ENCODE results near the gene FAM174B. TPM values are rescaled to one million over a fixed set of nuclear protein-coding genes. Genes with fewer than 3 reads are reported as not detected.

The FAM174B gene
- total and polyA plus RNA-seq, 2 experiments from 2014 or later: 15.0 to 21.8 TPM

DNA sequence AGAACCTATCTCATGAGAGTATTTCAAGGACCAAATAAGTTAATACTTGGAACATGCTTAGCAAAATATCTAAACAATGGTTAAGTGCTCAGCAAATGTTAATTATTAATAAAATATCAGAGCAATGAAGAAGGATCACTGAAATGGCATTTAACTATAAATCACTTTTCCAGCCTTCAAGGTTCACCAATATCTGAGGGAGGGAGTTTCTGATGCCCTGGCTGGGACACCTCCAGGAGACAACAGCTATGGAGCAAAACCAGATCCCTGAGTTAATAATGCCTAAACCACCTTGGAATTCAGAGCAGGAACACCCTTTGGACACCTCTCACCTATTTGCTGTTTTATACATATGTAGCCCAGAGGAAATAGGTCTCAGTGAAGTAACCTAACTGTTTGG lies 6.4 kb upstream of the FAM174B start:
- Histone ChIP-seq H4K20me1 (replicated peaks; ENCODE audit: insufficient read depth) (no peaks in the 10 kb centered on the region), H3K79me2 (replicated peaks; ENCODE audit: insufficient read depth) (no peaks in the 10 kb centered on the region), H3K9me2 (ENCODE audit: insufficient read depth) (no peaks in the 10 kb centered on the region), H3K4me2 (no peak overlapping the region), H3K4me3 (no peak overlapping the region), H3F3A (replicated peaks; ENCODE audit: low read depth) (no peaks in the 10 kb centered on the region), H3K4me1 (ENCODE audit: insufficient read depth) (peaks cover 20% of the 10 kb centered on the region), H3K36me3 (ENCODE audit: insufficient read depth) (no peaks in the 10 kb centered on the region), H2AFZ (no peak overlapping the region), H3K27ac (ENCODE audit: low read depth) (no peak overlapping the region; the same call in 1 of the 2 replicates), H3K27me3 (ENCODE audit: insufficient read depth) (peaks cover 7% of the 10 kb centered on the region)
- no peak overlapping the region for H3K4me3 Mint-ChIP-seq
- DNase-seq (ENCODE audit: low spot score): no peak
- peaks cover 6% of the 10 kb centered on the region for H3K27me3 Mint-ChIP-seq (ENCODE audit: insufficient read depth, low read depth, poor library complexity)
- no peak for ATAC-seq
- H3K36me3 Mint-ChIP-seq (ENCODE audit: low read depth): peaks cover 3% of the 10 kb centered on the region; the same call in 2 of the 3 replicates
- H3K27ac Mint-ChIP-seq: no peak overlapping the region
- TF ChIP-seq, protein P1, sequence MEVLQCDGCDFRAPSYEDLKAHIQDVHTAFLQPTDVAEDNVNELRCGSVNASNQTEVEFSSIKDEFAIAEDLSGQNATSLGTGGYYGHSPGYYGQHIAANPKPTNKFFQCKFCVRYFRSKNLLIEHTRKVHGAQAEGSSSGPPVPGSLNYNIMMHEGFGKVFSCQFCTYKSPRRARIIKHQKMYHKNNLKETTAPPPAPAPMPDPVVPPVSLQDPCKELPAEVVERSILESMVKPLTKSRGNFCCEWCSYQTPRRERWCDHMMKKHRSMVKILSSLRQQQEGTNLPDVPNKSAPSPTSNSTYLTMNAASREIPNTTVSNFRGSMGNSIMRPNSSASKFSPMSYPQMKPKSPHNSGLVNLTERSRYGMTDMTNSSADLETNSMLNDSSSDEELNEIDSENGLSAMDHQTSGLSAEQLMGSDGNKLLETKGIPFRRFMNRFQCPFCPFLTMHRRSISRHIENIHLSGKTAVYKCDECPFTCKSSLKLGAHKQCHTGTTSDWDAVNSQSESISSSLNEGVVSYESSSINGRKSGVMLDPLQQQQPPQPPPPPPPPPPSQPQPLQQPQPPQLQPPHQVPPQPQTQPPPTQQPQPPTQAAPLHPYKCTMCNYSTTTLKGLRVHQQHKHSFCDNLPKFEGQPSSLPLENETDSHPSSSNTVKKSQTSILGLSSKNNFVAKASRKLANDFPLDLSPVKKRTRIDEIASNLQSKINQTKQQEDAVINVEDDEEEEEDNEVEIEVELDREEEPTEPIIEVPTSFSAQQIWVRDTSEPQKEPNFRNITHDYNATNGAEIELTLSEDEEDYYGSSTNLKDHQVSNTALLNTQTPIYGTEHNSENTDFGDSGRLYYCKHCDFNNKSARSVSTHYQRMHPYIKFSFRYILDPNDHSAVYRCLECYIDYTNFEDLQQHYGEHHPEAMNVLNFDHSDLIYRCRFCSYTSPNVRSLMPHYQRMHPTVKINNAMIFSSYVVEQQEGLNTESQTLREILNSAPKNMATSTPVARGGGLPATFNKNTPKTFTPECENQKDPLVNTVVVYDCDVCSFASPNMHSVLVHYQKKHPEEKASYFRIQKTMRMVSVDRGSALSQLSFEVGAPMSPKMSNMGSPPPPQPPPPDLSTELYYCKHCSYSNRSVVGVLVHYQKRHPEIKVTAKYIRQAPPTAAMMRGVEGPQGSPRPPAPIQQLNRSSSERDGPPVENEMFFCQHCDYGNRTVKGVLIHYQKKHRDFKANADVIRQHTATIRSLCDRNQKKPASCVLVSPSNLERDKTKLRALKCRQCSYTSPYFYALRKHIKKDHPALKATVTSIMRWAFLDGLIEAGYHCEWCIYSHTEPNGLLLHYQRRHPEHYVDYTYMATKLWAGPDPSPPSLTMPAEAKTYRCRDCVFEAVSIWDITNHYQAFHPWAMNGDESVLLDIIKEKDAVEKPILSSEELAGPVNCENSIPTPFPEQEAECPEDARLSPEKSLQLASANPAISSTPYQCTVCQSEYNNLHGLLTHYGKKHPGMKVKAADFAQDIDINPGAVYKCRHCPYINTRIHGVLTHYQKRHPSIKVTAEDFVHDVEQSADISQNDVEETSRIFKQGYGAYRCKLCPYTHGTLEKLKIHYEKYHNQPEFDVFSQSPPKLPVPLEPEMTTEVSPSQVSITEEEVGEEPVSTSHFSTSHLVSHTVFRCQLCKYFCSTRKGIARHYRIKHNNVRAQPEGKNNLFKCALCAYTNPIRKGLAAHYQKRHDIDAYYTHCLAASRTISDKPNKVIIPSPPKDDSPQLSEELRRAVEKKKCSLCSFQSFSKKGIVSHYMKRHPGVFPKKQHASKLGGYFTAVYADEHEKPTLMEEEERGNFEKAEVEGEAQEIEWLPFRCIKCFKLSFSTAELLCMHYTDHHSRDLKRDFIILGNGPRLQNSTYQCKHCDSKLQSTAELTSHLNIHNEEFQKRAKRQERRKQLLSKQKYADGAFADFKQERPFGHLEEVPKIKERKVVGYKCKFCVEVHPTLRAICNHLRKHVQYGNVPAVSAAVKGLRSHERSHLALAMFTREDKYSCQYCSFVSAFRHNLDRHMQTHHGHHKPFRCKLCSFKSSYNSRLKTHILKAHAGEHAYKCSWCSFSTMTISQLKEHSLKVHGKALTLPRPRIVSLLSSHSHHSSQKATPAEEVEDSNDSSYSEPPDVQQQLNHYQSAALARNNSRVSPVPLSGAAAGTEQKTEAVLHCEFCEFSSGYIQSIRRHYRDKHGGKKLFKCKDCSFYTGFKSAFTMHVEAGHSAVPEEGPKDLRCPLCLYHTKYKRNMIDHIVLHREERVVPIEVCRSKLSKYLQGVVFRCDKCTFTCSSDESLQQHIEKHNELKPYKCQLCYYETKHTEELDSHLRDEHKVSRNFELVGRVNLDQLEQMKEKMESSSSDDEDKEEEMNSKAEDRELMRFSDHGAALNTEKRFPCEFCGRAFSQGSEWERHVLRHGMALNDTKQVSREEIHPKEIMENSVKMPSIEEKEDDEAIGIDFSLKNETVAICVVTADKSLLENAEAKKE (CRISPR knock-in tag; IDR thresholded peaks at IDR 0.05): no peak
- TF ChIP-seq NANOG (IDR thresholded peaks at IDR 0.05; ENCODE audit: borderline replicate concordance) (no peak), EZH2phosphoT487 (IDR thresholded peaks at IDR 0.05; ENCODE audit: unreplicated experiment) (no peak), ZNF114 (CRISPR knock-in tag; IDR thresholded peaks at IDR 0.05) (no peak), JUNB (IDR thresholded peaks at IDR 0.05; ENCODE audit: unreplicated experiment) (no peak), CREB1 (CRISPR knock-in tag; IDR thresholded peaks at IDR 0.05; ENCODE audit: low read depth) (no peak), ZNF331 (CRISPR knock-in tag; IDR thresholded peaks at IDR 0.05; ENCODE audit: low read depth) (no peak)
- TF ChIP-seq, protein P2, sequence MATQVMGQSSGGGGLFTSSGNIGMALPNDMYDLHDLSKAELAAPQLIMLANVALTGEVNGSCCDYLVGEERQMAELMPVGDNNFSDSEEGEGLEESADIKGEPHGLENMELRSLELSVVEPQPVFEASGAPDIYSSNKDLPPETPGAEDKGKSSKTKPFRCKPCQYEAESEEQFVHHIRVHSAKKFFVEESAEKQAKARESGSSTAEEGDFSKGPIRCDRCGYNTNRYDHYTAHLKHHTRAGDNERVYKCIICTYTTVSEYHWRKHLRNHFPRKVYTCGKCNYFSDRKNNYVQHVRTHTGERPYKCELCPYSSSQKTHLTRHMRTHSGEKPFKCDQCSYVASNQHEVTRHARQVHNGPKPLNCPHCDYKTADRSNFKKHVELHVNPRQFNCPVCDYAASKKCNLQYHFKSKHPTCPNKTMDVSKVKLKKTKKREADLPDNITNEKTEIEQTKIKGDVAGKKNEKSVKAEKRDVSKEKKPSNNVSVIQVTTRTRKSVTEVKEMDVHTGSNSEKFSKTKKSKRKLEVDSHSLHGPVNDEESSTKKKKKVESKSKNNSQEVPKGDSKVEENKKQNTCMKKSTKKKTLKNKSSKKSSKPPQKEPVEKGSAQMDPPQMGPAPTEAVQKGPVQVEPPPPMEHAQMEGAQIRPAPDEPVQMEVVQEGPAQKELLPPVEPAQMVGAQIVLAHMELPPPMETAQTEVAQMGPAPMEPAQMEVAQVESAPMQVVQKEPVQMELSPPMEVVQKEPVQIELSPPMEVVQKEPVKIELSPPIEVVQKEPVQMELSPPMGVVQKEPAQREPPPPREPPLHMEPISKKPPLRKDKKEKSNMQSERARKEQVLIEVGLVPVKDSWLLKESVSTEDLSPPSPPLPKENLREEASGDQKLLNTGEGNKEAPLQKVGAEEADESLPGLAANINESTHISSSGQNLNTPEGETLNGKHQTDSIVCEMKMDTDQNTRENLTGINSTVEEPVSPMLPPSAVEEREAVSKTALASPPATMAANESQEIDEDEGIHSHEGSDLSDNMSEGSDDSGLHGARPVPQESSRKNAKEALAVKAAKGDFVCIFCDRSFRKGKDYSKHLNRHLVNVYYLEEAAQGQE (IDR thresholded peaks at IDR 0.05; ENCODE audit: unreplicated experiment): no peak
- TF ChIP-seq, protein P3, sequence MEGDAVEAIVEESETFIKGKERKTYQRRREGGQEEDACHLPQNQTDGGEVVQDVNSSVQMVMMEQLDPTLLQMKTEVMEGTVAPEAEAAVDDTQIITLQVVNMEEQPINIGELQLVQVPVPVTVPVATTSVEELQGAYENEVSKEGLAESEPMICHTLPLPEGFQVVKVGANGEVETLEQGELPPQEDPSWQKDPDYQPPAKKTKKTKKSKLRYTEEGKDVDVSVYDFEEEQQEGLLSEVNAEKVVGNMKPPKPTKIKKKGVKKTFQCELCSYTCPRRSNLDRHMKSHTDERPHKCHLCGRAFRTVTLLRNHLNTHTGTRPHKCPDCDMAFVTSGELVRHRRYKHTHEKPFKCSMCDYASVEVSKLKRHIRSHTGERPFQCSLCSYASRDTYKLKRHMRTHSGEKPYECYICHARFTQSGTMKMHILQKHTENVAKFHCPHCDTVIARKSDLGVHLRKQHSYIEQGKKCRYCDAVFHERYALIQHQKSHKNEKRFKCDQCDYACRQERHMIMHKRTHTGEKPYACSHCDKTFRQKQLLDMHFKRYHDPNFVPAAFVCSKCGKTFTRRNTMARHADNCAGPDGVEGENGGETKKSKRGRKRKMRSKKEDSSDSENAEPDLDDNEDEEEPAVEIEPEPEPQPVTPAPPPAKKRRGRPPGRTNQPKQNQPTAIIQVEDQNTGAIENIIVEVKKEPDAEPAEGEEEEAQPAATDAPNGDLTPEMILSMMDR (conservative IDR thresholded peaks at IDR 0.05; ENCODE audit: low read depth in 2 of 2): no peak
- TF ChIP-seq, protein P4, sequence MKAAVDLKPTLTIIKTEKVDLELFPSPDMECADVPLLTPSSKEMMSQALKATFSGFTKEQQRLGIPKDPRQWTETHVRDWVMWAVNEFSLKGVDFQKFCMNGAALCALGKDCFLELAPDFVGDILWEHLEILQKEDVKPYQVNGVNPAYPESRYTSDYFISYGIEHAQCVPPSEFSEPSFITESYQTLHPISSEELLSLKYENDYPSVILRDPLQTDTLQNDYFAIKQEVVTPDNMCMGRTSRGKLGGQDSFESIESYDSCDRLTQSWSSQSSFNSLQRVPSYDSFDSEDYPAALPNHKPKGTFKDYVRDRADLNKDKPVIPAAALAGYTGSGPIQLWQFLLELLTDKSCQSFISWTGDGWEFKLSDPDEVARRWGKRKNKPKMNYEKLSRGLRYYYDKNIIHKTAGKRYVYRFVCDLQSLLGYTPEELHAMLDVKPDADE (IDR thresholded peaks at IDR 0.05): no peak
- H3K4me1 Mint-ChIP-seq: peaks cover 14% of the 10 kb centered on the region
- H3K9me3 Mint-ChIP-seq: peaks cover 3% of the 10 kb centered on the region; the same call in 1 of the 3 replicates

Data from GM23338 (cell line).